B cell (primary cell): ENCODE measurements around the gene PPOX. TPM values are rescaled to one million over a fixed set of nuclear protein-coding genes. Genes with fewer than 3 reads are reported as not detected.

ENCODE experiments used
- ATAC-seq: fragments of 200-7000 bp; cut with Tn5 transposase; one replicate; pipeline ENCODE4 v1.10.0; 2021; ENCODE audit warnings: low read depth, mild to moderate bottlenecking, moderate number of reproducible peaks, moderate library complexity
- CTCF ChIA-PET: fragments of 350-600 bp; sonication (Branson Sonifier 250); formaldehyde crosslinking; loops from one replicate; lab custom pipeline; 2021; ENCODE audit warnings: antibody characterized with exemption, inconsistent platforms; lab: Charles Lee
- POLR2A ChIA-PET: fragments of 350-600 bp; sonication (Branson Sonifier 250); formaldehyde crosslinking; loops from one replicate; lab custom pipeline; 2021; ENCODE audit warnings: antibody characterized with exemption; lab: Charles Lee
- DNase-seq: peaks from one replicate; pipeline ENCODE4 v3.0.0; 2013
- H2AFZ ChIP-seq: 2 replicates; pipeline ENCODE4 v1.6.1; 2012; ENCODE audit warnings: mild to moderate bottlenecking, low read depth, low read length; ENCODE audit not compliant: insufficient read depth, poor library complexity, severe bottlenecking
- H3K27ac ChIP-seq, 2 donors: 1 replicate in 1 of 2; 2 replicates in 1 of 2; pipeline ENCODE4 v1.5.1; 2012 to 2013; ENCODE audit warnings: low read length in 2 of 2, mild to moderate bottlenecking in 2 of 2, moderate library complexity in 1 of 2
- H3K27me3 ChIP-seq, 4 experiments: fragments of 200-600 bp in 1 of 4; sonication (generic) in 1 of 4; replicated peaks in 1 of 4; 1 replicate in 2 of 4; 2 replicates in 2 of 4; pipeline versions ENCODE4 v1.6.1 to v1.7.0; 2013 to 2016; ENCODE audit warnings: low read length in 3 of 4, mild to moderate bottlenecking in 2 of 4, mixed read lengths in 1 of 4, moderate library complexity in 1 of 4; ENCODE audit not compliant: insufficient read depth in 4 of 4, control insufficient read depth in 3 of 4; ENCODE audit errors: control extremely low read depth in 1 of 4
- H3K36me3 ChIP-seq, 2 experiments: replicated peaks in 1 of 2; 1 replicate in 1 of 2; 2 replicates in 1 of 2; pipeline versions ENCODE4 v1.6.1 to v1.7.1; 2013; ENCODE audit warnings: low read length in 1 of 2; ENCODE audit not compliant: insufficient read depth in 2 of 2, control insufficient read depth in 1 of 2; ENCODE audit errors: control extremely low read depth in 1 of 2, extremely low read depth in 1 of 2
- H3K4me1 ChIP-seq, 2 donors: fragments of 200-600 bp in 1 of 2; sonication (generic) in 1 of 2; 1 replicate in 1 of 2; 2 replicates in 1 of 2; pipeline versions ENCODE4 v1.5.1 to v1.6.1; 2013 to 2017; ENCODE audit warnings: low read length in 2 of 2; ENCODE audit not compliant: control insufficient read depth in 2 of 2, insufficient read depth in 2 of 2
- H3K4me2 ChIP-seq: replicated peaks from 2 replicates; pipeline ENCODE3; 2012; ENCODE audit warnings: mild to moderate bottlenecking, low read depth, low read length; ENCODE audit not compliant: poor library complexity, severe bottlenecking
- H3K4me3 ChIP-seq, 5 experiments: fragments of 200-600 bp in 1 of 5; sonication (generic) in 1 of 5; 1 replicate in 3 of 5; 2 replicates in 2 of 5; pipeline versions ENCODE4 v1.5.1 to v1.7.0; 2011 to 2016; ENCODE audit warnings: low read length in 4 of 5, mild to moderate bottlenecking in 4 of 5, low read depth in 2 of 5, control low read depth in 1 of 5, moderate library complexity in 1 of 5; ENCODE audit not compliant: insufficient read depth in 1 of 5; ENCODE audit errors: control extremely low read depth in 1 of 5, extremely low read depth in 1 of 5
- H3K79me2 ChIP-seq: fragments of 200-600 bp; sonication (generic); one replicate; pipeline ENCODE4 v1.6.0; 2016; ENCODE audit warnings: low read length; ENCODE audit not compliant: control insufficient read depth, insufficient read depth
- H3K9ac ChIP-seq: fragments of 200-600 bp; sonication (generic); 2 replicates; pipeline ENCODE4 v1.6.1; 2017; ENCODE audit warnings: mild to moderate bottlenecking, low read length, moderate library complexity
- H3K9me3 ChIP-seq, 3 donors: one replicate each; pipeline versions ENCODE4 v1.6.1 to v1.7.1; 2013; ENCODE audit warnings: low read length in 2 of 3; ENCODE audit not compliant: control insufficient read depth in 2 of 3, insufficient read depth in 1 of 3; ENCODE audit errors: control extremely low read depth in 1 of 3
- H4K20me1 ChIP-seq: 2 replicates; pipeline ENCODE4 v1.6.0; 2012; ENCODE audit warnings: mild to moderate bottlenecking, low read length; ENCODE audit not compliant: insufficient read depth, control insufficient read depth, poor library complexity, severe bottlenecking
- H3K27ac Mint-ChIP-seq: one replicate; pipeline ENCODE4 v1.8.0; 2021; ENCODE audit warnings: mixed read lengths
- H3K27me3 Mint-ChIP-seq: one replicate; pipeline ENCODE4 v1.8.0; 2021; ENCODE audit warnings: mixed read lengths
- H3K4me1 Mint-ChIP-seq: one replicate; pipeline ENCODE4 v1.8.0; 2021; ENCODE audit warnings: mixed read lengths
- H3K4me3 Mint-ChIP-seq: one replicate; pipeline ENCODE4 v1.8.0; 2021; ENCODE audit warnings: mixed read lengths
- H3K9me3 Mint-ChIP-seq: one replicate; pipeline ENCODE4 v1.8.0; 2022; ENCODE audit warnings: mixed read lengths; ENCODE audit not compliant: insufficient read depth
- EZH2 ChIP-seq: IDR thresholded peaks from 2 replicates; pipeline ENCODE4 v1.6.1; 2012; ENCODE audit warnings: borderline replicate concordance, low read depth, mild to moderate bottlenecking, moderate library complexity, low read length; ENCODE audit not compliant: insufficient read depth, poor library complexity, severe bottlenecking
- WGBS: methylation state at CpG from one replicate; pipeline ENCODE4 v1.1.5; 2013; ENCODE audit warnings: missing lambda C conversion rate; ENCODE audit not compliant: insufficient coverage; 5-methylcytosine and 5-hydroxymethylcytosine counted together
- intact Hi-C: fragments of 100-400 bp; cut with micrococcal nuclease; formaldehyde crosslinking; loops from one replicate; pipeline ENCODE4 v1.10.0; 2022
- polyA plus RNA-seq: library from polyadenylated mRNA; depleted of rRNA; stranded (reverse); fragments of >200 nt; gene quantifications from 2 replicates; pipeline ENCODE4 v1.2.3, GENCODE V29; 2012
- total RNA-seq, 2 donors: library from RNA; stranded (reverse); fragments of 120-200 nt in 1 of 2; gene quantifications; 1 replicate in 1 of 2; 2 replicates in 1 of 2; pipeline versions ENCODE4 v1.2.3 to v1.2.4, GENCODE V29; 2013 to 2022
- TF ChIP-seq, protein P1 (sequence below): fragments of 200-600 bp; IDR thresholded peaks from one replicate; pipeline ENCODE4 v1.8.0; 2022; ENCODE audit warnings: antibody characterized with exemption, mild to moderate bottlenecking

Gene PPOX
- total and polyA plus RNA-seq, 2 donors (not counting 1 experiment from before 2014, with no cell fraction given): 65.6 to 82.3 TPM

GRCh38 chr1:161196111-161196510, 29.9 kb downstream of the PPOX start:
- DNase-seq (no peak), ATAC-seq (no peak)
- H2AFZ ChIP-seq: no peak overlapping the region
- H3K4me3 ChIP-seq: no peak overlapping the region
- no peak overlapping the region for H3K4me2 ChIP-seq
- H3K27me3 ChIP-seq: no peaks in the 10 kb centered on the region
- Mint-ChIP-seq H3K27ac (peak overlapping the region; percentile 50), H3K9me3 (no peaks in the 10 kb centered on the region), H3K4me1 (peaks cover 46% of the 10 kb centered on the region), H3K4me3 (no peak overlapping the region), H3K27me3 (no peaks in the 10 kb centered on the region)
- H3K36me3 ChIP-seq: no peaks in the 10 kb centered on the region
- WGBS: 100% methylated on average over 6 of the region's 7 CpGs
- H4K20me1 ChIP-seq: no peaks in the 10 kb centered on the region
- ChIA-PET POLR2A (no interaction called here), CTCF (interaction anchor here (2.1 to 2.3 kb wide), 3 partner anchors 10 to 29 kb away, joined by 5 to 13 read pairs (median 6); no protein-coding TSS in a partner anchor)
- TF ChIP-seq, protein P1, sequence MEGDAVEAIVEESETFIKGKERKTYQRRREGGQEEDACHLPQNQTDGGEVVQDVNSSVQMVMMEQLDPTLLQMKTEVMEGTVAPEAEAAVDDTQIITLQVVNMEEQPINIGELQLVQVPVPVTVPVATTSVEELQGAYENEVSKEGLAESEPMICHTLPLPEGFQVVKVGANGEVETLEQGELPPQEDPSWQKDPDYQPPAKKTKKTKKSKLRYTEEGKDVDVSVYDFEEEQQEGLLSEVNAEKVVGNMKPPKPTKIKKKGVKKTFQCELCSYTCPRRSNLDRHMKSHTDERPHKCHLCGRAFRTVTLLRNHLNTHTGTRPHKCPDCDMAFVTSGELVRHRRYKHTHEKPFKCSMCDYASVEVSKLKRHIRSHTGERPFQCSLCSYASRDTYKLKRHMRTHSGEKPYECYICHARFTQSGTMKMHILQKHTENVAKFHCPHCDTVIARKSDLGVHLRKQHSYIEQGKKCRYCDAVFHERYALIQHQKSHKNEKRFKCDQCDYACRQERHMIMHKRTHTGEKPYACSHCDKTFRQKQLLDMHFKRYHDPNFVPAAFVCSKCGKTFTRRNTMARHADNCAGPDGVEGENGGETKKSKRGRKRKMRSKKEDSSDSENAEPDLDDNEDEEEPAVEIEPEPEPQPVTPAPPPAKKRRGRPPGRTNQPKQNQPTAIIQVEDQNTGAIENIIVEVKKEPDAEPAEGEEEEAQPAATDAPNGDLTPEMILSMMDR: no peak
- peaks cover 20% of the 10 kb centered on the region for H3K79me2 ChIP-seq
- intact Hi-C loops: no loop called here
- no peak overlapping the region for H3K9ac ChIP-seq
- peaks cover 40 to 56% of the 10 kb centered on the region in 2 donors for H3K4me1 ChIP-seq
- H3K27ac ChIP-seq: no peak overlapping the region
- H3K9me3 ChIP-seq: no peaks in the 10 kb centered on the region

GRCh38 chr1:161196521-161197451, 30.6 kb downstream of the PPOX start:
- no peak overlapping the region for H3K4me3 Mint-ChIP-seq
- H3K36me3 ChIP-seq: no peaks in the 10 kb centered on the region
- H3K9me3 Mint-ChIP-seq: no peaks in the 10 kb centered on the region
- intact Hi-C loops: no loop called here
- H3K27me3 ChIP-seq: no peaks in the 10 kb centered on the region
- H2AFZ ChIP-seq: no peak overlapping the region
- H3K4me1 Mint-ChIP-seq: peaks cover 51% of the 10 kb centered on the region
- no peak overlapping the region for H3K4me2 ChIP-seq
- DNase-seq (no peak), ATAC-seq (no peak)
- no peak overlapping the region for H3K4me3 ChIP-seq
- H3K79me2 ChIP-seq: peaks cover 20% of the 10 kb centered on the region
- no peak overlapping the region for H3K9ac ChIP-seq
- H3K27ac ChIP-seq: no peak overlapping the region
- POLR2A ChIA-PET: no interaction called here
- TF ChIP-seq EZH2: no peak
- TF ChIP-seq, protein P1: no peak
- H3K27ac Mint-ChIP-seq: no peak overlapping the region
- H3K4me1 ChIP-seq: peaks cover 46 to 61% of the 10 kb centered on the region in 2 donors
- no peaks in the 10 kb centered on the region for H3K27me3 Mint-ChIP-seq
- 92% methylated on average over 20 of the region's 27 CpGs for WGBS
- H4K20me1 ChIP-seq: no peaks in the 10 kb centered on the region
- CTCF ChIA-PET: interaction anchor here (0.7 kb wide), 1 partner anchor 11 kb away, joined by 3 read pairs; no protein-coding TSS in a partner anchor
- no peaks in the 10 kb centered on the region for H3K9me3 ChIP-seq
